ENCODE data around the gene MFSD2A.

Gene MFSD2A

GRCh38 chr1:40014253-40014706, 59.3 kb downstream of the MFSD2A start:
- DNase-seq (ENCODE audit: low spot score), result no peak
- TF ChIP-seq, protein P1, sequence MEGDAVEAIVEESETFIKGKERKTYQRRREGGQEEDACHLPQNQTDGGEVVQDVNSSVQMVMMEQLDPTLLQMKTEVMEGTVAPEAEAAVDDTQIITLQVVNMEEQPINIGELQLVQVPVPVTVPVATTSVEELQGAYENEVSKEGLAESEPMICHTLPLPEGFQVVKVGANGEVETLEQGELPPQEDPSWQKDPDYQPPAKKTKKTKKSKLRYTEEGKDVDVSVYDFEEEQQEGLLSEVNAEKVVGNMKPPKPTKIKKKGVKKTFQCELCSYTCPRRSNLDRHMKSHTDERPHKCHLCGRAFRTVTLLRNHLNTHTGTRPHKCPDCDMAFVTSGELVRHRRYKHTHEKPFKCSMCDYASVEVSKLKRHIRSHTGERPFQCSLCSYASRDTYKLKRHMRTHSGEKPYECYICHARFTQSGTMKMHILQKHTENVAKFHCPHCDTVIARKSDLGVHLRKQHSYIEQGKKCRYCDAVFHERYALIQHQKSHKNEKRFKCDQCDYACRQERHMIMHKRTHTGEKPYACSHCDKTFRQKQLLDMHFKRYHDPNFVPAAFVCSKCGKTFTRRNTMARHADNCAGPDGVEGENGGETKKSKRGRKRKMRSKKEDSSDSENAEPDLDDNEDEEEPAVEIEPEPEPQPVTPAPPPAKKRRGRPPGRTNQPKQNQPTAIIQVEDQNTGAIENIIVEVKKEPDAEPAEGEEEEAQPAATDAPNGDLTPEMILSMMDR (IDR thresholded peaks at IDR 0.05; ENCODE audit: extremely low read depth, missing control alignments), result no peak

DNA sequence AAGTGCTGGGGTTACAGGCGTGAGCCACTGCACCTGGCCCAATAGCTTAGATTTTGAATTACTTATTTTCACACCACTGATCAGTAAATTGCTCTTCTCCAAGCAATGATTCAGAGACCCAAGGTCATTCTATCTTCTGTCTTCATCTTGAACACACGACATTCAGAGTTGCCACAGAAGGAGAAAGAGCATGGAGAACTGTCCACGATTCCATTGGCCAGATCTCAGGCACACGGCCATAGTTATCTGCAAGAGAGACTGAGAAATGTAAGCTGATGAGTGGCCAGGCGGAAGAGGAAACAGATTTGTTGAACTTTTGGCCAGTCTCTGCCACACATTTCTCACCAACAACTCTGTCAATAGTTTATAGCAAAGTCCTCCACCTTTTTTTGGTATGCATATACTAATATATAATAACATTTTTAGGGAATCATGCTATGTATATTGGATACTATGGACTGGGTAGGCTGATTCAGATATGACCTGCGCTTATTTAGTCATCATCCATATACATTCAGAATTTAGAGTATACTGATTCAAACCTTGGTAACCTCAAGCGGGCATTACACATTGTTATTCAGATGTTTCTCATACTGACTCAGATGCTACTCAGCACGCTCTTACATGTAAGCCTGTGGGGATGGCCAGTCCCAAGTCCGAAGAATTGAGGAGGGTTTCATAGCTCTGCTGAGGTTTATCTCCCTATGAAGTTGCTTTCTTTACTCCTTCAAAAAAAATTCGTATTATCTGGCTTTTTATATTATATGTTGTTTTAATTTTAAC, 60.1 kb downstream of the MFSD2A start:
- TF ChIP-seq, protein P1 (IDR thresholded peaks at IDR 0.05; ENCODE audit: extremely low read depth, missing control alignments), result no peak
- DNase-seq (ENCODE audit: low spot score), result no peak

GRCh38 chr1:40017951-40018575, 63.1 kb downstream of the MFSD2A start:
- no peak for DNase-seq (ENCODE audit: low spot score)
- TF ChIP-seq, protein P1 (IDR thresholded peaks at IDR 0.05; ENCODE audit: extremely low read depth, missing control alignments), result no peak
